HepG2 (cell line): Measurements from ENCODE around the gene OPN1LW. TPM values are rescaled to one million over a fixed set of nuclear protein-coding genes. Genes with fewer than 3 reads are reported as not detected.

Experiments used
- ATAC-seq: fragments of 200-7000 bp; cut with Tn5 transposase; 3 replicates; pipeline ENCODE4 v1.9.1; 2020; ENCODE audit warnings: mild to moderate bottlenecking, moderate library complexity
- BruUV-seq: library from RNA; stranded (reverse); fragments of 400-500 nt; replicated peaks from 2 replicates; lab custom pipeline; 2021; lab: Mats Ljungman, UMichigan
- CTCF ChIA-PET: fragments of 300-600 bp; formaldehyde crosslinking; extraction: SDS; loops from one replicate; lab custom pipeline; 2021; ENCODE audit warnings: low total read pairs, inconsistent platforms, low intra/inter-chr PET ratio; lab: Yijun Ruan, JAX
- POLR2A ChIA-PET: fragments of 350-600 bp; sonication (Branson Sonifier 250); formaldehyde crosslinking; loops from one replicate; lab custom pipeline; 2020; ENCODE audit warnings: antibody characterized with exemption, inconsistent platforms; lab: Yijun Ruan, JAX
- DNase-seq: peaks from one replicate; pipeline ENCODE4 v3.0.0-alpha.2; 2015; ENCODE audit warnings: low spot score
- FAIRE-seq: peaks from 3 replicates; lab custom pipeline; 2011; peaks lifted over from hg19 to GRCh38; lab: Jason Lieb, UNC
- H2AFZ ChIP-seq: one replicate; pipeline ENCODE4 v1.6.1; 2011; ENCODE audit warnings: low read length, inconsistent platforms
- H3K27ac ChIP-seq: fragments of 300-600 bp; 3 replicates; pipeline ENCODE4 v1.8.0; 2011; ENCODE audit warnings: mixed run types, mild to moderate bottlenecking, mixed read lengths, low read length, inconsistent platforms; ENCODE audit not compliant: insufficient read depth; ENCODE audit errors: extremely low read length
- H3K27me3 ChIP-seq, 2 experiments: fragments of 200-600 bp in 1 of 2; 2 replicates in 1 of 2; 3 replicates in 1 of 2; pipeline versions ENCODE4 v1.6.0 to v1.8.0; 2011; ENCODE audit warnings: low read length in 2 of 2, mild to moderate bottlenecking in 2 of 2, moderate library complexity in 2 of 2, inconsistent platforms in 1 of 2; ENCODE audit not compliant: insufficient read depth in 2 of 2, control insufficient read depth in 1 of 2
- H3K36me3 ChIP-seq, 2 experiments: fragments of 200-600 bp in 1 of 2; replicated peaks in 1 of 2; 2 replicates in 1 of 2; 3 replicates in 1 of 2; pipeline versions ENCODE4 v1.5.1 to v1.8.0; 2011; ENCODE audit warnings: low read length in 2 of 2, inconsistent platforms in 1 of 2; ENCODE audit not compliant: insufficient read depth in 2 of 2, control insufficient read depth in 1 of 2
- H3K4me1 ChIP-seq: 2 replicates; pipeline ENCODE4 v1.5.1; 2012; ENCODE audit warnings: low read length, inconsistent platforms; ENCODE audit not compliant: insufficient read depth
- H3K4me2 ChIP-seq: 2 replicates; pipeline ENCODE4 v1.6.0; 2011; ENCODE audit warnings: low read depth, low read length, inconsistent platforms
- H3K4me3 ChIP-seq, 3 experiments: fragments of 200-600 bp in 1 of 3; sonication (generic), shearing (Covaris generic) in 1 of 3; replicated peaks in 1 of 3; 2 replicates each; pipeline ENCODE4 v1.5.1; 2011 to 2016; ENCODE audit warnings: low read length in 3 of 3, inconsistent platforms in 2 of 3, low read depth in 2 of 3, mild to moderate bottlenecking in 2 of 3, control low read depth in 1 of 3, mixed read lengths in 1 of 3; ENCODE audit not compliant: insufficient read depth in 1 of 3
- H3K79me2 ChIP-seq: one replicate; pipeline ENCODE4 v1.6.1; 2011; ENCODE audit warnings: low read length, inconsistent platforms; ENCODE audit not compliant: insufficient read depth
- H3K9ac ChIP-seq: 2 replicates; pipeline ENCODE4 v1.6.0; 2011; ENCODE audit warnings: mild to moderate bottlenecking, low read depth, low read length, inconsistent platforms; ENCODE audit not compliant: insufficient read depth
- H3K9me3 ChIP-seq: 2 replicates; pipeline ENCODE4 v1.5.1; 2012; ENCODE audit warnings: mild to moderate bottlenecking, low read length
- H4K20me1 ChIP-seq: 2 replicates; pipeline ENCODE4 v1.6.0; 2011; ENCODE audit warnings: inconsistent platforms, mild to moderate bottlenecking, low read length, moderate library complexity; ENCODE audit not compliant: insufficient read depth
- AHR ChIP-seq: IDR thresholded peaks from 2 replicates; pipeline ENCODE4 v1.6.1; 2018; ENCODE audit warnings: missing genetic modification reagents, missing compliant biosample characterization
- ASH2L ChIP-seq: fragments of 300-600, 200-600 bp; sonication (generic); IDR thresholded peaks from 2 replicates; pipeline ENCODE4 v1.7.0; 2017; ENCODE audit warnings: low read depth, mild to moderate bottlenecking, moderate library complexity, mixed read lengths, low read length; ENCODE audit not compliant: insufficient read length
- GTF2F1 ChIP-seq: fragments of 150-350 bp; IDR thresholded peaks from 2 replicates; pipeline ENCODE4 v1.6.1; 2014; ENCODE audit warnings: low read length
- HNF4G ChIP-seq, 2 experiments: sonication (generic) in 1 of 2; formaldehyde crosslinking in 1 of 2; IDR thresholded peaks; 2 replicates each; pipeline versions ENCODE4 v1.4.0 to v1.6.1; 2011 to 2020; ENCODE audit warnings: borderline replicate concordance in 2 of 2, low read depth in 2 of 2, mild to moderate bottlenecking in 2 of 2, low read length in 1 of 2, missing genetic modification reagents in 1 of 2, moderate library complexity in 1 of 2
- HNRNPH1 ChIP-seq: fragments of 200-400 bp; formaldehyde crosslinking; optimal IDR thresholded peaks from 2 replicates; pipeline ENCODE3; 2017; ENCODE audit warnings: mild to moderate bottlenecking, low read depth, low read length
- NFATC3 ChIP-seq: sonication (generic); formaldehyde crosslinking; IDR thresholded peaks from 2 replicates; pipeline ENCODE4 v1.5.1; 2020; ENCODE audit warnings: mild to moderate bottlenecking, missing genetic modification reagents
- SUZ12 ChIP-seq: fragments of 150-350 bp; IDR thresholded peaks from 2 replicates; pipeline ENCODE4 v1.6.1; 2014; ENCODE audit warnings: low read depth, low read length
- ZNF264 ChIP-seq: sonication (generic); formaldehyde crosslinking; IDR thresholded peaks from 2 replicates; pipeline ENCODE4 v1.4.0; 2020; ENCODE audit warnings: missing genetic modification reagents
- ZNF7 ChIP-seq: IDR thresholded peaks from 2 replicates; pipeline ENCODE4 v1.6.1; 2016; ENCODE audit warnings: missing biosample characterization, missing genetic modification reagents
- ZNF781 ChIP-seq: sonication (generic); formaldehyde crosslinking; IDR thresholded peaks from 2 replicates; pipeline ENCODE4 v1.5.1; 2020; ENCODE audit warnings: borderline replicate concordance, mild to moderate bottlenecking, missing genetic modification reagents; ENCODE audit errors: not compliant biosample characterization
- WGBS: methylation state at CpG from one replicate; pipeline ENCODE4 v1.1.6; 2017; ENCODE audit warnings: low lambda C conversion rate; 5-methylcytosine and 5-hydroxymethylcytosine counted together
- in situ Hi-C: cut with HindIII; loops from 2 replicates; pipeline ENCODE4 v1.10.0; 2017; ENCODE audit warnings: low pct_unique_long_range_greater_than_20kb; ENCODE audit not compliant: extremely low pct_ligation_motif_present
- intact Hi-C: fragments of 100-400 bp; cut with micrococcal nuclease; formaldehyde crosslinking; loops from one replicate; pipeline ENCODE4 v1.10.0; 2022; ENCODE audit not compliant: unreplicated experiment
- polyA plus RNA-seq, 8 experiments: library from polyadenylated mRNA; depleted of rRNA in 3 of 8; stranded (reverse) in 7 of 8; unstranded in 1 of 8; fragments of >200 nt; fragmentation: Illumina TruSeq in 4 of 8; extraction: Trizol in 4 of 8; gene quantifications; 2 replicates each; pipeline versions ENCODE4 v1.2.1 to v1.2.3, GENCODE V29; 2011 to 2016; ENCODE audit warnings: low read depth in 4 of 8, missing spikeins in 1 of 8, mixed read lengths in 1 of 8; ENCODE audit not compliant: insufficient read depth in 1 of 8
- total RNA-seq, 5 experiments: library from RNA; depleted of rRNA; stranded (reverse); fragments of >200 nt; fragmentation: Illumina TruSeq; extraction: Trizol; gene quantifications; 2 replicates each; pipeline ENCODE4 v1.2.3, GENCODE V29; 2016; ENCODE audit warnings: low read depth in 1 of 5
- TF ChIP-seq, protein P1 (sequence below): sonication (generic); IDR thresholded peaks from 2 replicates; pipeline ENCODE4 v1.6.1; 2016; ENCODE audit warnings: low read depth, borderline replicate concordance
- TF ChIP-seq, protein P2 (sequence below): IDR thresholded peaks from 2 replicates; pipeline ENCODE4 v1.6.1; 2016; ENCODE audit warnings: mild to moderate bottlenecking
- TF ChIP-seq, protein P3 (sequence below): sonication (generic); formaldehyde crosslinking; IDR thresholded peaks from 2 replicates; pipeline ENCODE4 v1.8.0; 2022; ENCODE audit warnings: low read depth, missing genetic modification reagents
- TF ChIP-seq, protein P4 (sequence below): sonication (generic); formaldehyde crosslinking; IDR thresholded peaks from 2 replicates; pipeline ENCODE4 v1.4.0; 2020; ENCODE audit warnings: mild to moderate bottlenecking, missing genetic modification reagents
- TF ChIP-seq, protein P5 (sequence below): IDR thresholded peaks from 2 replicates; pipeline ENCODE4 v1.6.1; 2016; ENCODE audit warnings: low read depth
- TF ChIP-seq, protein P6 (sequence below): sonication (generic); formaldehyde crosslinking; IDR thresholded peaks from 2 replicates; pipeline ENCODE4 v1.5.1; 2020; ENCODE audit warnings: mild to moderate bottlenecking, missing genetic modification reagents, moderate library complexity

The OPN1LW gene
- total and polyA plus RNA-seq, 2 of the 13 experiments (the other 11 are each of a cell fraction or from before 2014, with no cell fraction given) = not detected

DNA sequence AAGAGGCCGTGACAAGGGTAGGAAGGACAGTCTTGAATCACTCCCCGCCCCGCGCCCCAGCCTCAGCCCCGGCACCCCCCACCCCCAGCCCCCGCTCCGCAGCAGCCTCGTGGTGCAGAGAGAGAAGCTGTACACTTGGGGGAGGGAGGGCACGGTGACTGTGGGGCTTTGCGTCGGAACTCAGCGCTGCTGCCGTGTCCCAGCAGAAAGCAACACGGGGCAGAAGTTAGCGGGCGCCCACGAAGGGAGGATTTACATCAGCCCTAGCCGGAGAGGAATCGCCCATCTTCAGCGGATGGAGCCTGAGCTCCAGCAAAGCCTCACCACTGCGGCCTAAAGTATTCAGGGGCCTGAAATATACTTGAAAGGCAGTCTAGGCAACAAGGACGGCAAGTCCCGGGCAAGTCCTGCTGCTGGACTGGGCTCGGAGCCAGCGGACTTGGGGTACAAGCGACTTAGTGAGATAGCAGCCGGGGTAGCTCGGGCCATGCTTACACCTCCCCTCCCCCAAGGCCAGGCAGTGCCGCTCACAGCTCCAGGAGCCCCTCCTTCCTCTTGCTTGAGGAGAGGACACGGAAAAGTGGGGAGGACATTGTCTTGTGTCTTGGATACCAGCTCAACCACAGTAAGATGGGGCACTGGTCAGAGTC, 18.5 kb upstream of the OPN1LW start (continued):
- TF ChIP-seq, protein P1, sequence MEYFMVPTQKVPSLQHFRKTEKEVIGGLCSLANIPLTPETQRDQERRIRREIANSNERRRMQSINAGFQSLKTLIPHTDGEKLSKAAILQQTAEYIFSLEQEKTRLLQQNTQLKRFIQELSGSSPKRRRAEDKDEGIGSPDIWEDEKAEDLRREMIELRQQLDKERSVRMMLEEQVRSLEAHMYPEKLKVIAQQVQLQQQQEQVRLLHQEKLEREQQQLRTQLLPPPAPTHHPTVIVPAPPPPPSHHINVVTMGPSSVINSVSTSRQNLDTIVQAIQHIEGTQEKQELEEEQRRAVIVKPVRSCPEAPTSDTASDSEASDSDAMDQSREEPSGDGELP = no peak
- TF ChIP-seq HNRNPH1 (no peak), HNF4G (IDR thresholded peaks at IDR 0.05; ENCODE audit: borderline replicate concordance, low read depth, low read length) (no peak), HNF4G (CRISPR knock-in tag; IDR thresholded peaks at IDR 0.05; ENCODE audit: borderline replicate concordance, low read depth) (no peak), SUZ12 (no peak), GTF2F1 (no peak), ZNF781 (CRISPR knock-in tag) (no peak), ZNF264 (CRISPR knock-in tag) (no peak)
- TF ChIP-seq, protein P2, sequence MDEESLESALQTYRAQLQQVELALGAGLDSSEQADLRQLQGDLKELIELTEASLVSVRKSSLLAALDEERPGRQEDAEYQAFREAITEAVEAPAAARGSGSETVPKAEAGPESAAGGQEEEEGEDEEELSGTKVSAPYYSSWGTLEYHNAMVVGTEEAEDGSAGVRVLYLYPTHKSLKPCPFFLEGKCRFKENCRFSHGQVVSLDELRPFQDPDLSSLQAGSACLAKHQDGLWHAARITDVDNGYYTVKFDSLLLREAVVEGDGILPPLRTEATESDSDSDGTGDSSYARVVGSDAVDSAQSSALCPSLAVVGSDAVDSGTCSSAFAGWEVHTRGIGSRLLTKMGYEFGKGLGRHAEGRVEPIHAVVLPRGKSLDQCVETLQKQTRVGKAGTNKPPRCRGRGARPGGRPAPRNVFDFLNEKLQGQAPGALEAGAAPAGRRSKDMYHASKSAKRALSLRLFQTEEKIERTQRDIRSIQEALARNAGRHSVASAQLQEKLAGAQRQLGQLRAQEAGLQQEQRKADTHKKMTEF (CRISPR knock-in tag) = no peak

DNA sequence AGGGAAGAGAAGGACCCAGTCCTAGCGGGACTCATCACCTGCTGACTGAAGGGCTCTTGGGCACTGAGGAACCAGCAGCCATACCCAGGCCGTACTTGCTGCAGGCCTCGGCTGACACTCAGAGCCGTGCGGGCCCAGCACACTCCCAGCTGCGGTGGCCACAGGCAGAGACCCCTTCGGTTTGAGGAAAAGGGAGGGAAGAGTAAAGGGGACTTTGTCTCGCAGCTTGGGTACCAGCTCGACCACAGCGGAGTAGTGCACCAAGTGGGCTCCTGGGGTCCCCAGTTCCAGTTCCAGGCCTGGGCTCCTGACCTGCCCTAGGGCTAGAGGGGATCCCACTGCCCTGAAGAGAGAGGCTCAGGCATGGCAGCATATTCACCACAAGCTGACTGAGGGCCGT, 17.9 kb upstream of the OPN1LW start:
- BruUV-seq = no TSS peak
- no peak for DNase-seq
- Histone ChIP-seq H2AFZ (no peak overlapping the region), H3K9me3 (no peaks in the 10 kb centered on the region), H3K79me2 (no peaks in the 10 kb centered on the region), H4K20me1 (no peaks in the 10 kb centered on the region), H3K9ac (no peak overlapping the region), H3K4me3 (no peak overlapping the region), H3K27ac (no peak overlapping the region), H3K36me3 (no peaks in the 10 kb centered on the region), H3K4me1 (no peaks in the 10 kb centered on the region; the same call in 1 of the 2 replicates), H3K27me3 (no peaks in the 10 kb centered on the region), H3K4me2 (no peak overlapping the region)
- in situ Hi-C loops (no loop called here), intact Hi-C loops (no loop called here)
- no peak for ATAC-seq
- ChIA-PET CTCF (no interaction called here), POLR2A (no interaction called here)
- FAIRE-seq = no peak
- no CpG with 5 or more reads among the region's 11 CpGs for WGBS
- TF ChIP-seq AHR (CRISPR knock-in tag) (no peak), ZNF7 (CRISPR knock-in tag) (no peak), ASH2L (no peak), NFATC3 (CRISPR knock-in tag) (no peak)
- TF ChIP-seq, protein P3, sequence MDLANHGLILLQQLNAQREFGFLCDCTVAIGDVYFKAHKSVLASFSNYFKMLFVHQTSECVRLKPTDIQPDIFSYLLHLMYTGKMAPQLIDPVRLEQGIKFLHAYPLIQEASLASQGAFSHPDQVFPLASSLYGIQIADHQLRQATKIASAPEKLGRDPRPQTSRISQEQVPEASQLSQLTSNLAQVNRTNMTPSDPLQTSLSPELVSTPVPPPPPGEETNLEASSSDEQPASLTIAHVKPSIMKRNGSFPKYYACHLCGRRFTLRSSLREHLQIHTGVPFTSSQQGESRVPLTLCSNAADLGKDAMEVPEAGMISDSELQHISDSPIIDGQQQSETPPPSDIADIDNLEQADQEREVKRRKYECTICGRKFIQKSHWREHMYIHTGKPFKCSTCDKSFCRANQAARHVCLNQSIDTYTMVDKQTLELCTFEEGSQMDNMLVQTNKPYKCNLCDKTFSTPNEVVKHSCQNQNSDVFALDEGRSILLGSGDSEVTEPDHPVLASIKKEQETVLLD (CRISPR knock-in tag) = no peak
- TF ChIP-seq, protein P4, sequence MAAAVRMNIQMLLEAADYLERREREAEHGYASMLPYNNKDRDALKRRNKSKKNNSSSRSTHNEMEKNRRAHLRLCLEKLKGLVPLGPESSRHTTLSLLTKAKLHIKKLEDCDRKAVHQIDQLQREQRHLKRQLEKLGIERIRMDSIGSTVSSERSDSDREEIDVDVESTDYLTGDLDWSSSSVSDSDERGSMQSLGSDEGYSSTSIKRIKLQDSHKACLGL (CRISPR knock-in tag) = no peak
- TF ChIP-seq, protein P5, sequence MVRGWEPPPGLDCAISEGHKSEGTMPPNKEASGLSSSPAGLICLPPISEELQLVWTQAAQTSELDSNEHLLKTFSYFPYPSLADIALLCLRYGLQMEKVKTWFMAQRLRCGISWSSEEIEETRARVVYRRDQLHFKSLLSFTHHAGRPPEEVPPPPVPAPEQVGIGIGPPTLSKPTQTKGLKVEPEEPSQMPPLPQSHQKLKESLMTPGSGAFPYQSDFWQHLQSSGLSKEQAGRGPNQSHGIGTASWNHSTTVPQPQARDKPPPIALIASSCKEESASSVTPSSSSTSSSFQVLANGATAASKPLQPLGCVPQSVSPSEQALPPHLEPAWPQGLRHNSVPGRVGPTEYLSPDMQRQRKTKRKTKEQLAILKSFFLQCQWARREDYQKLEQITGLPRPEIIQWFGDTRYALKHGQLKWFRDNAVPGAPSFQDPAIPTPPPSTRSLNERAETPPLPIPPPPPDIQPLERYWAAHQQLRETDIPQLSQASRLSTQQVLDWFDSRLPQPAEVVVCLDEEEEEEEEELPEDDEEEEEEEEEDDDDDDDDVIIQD = no peak
- TF ChIP-seq, protein P6, sequence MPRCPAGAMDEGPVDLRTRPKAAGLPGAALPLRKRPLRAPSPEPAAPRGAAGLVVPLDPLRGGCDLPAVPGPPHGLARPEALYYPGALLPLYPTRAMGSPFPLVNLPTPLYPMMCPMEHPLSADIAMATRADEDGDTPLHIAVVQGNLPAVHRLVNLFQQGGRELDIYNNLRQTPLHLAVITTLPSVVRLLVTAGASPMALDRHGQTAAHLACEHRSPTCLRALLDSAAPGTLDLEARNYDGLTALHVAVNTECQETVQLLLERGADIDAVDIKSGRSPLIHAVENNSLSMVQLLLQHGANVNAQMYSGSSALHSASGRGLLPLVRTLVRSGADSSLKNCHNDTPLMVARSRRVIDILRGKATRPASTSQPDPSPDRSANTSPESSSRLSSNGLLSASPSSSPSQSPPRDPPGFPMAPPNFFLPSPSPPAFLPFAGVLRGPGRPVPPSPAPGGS = no peak
